Peyer's patch (tissue), 4 donors: ENCODE measurements around the gene ATF5. TPM values are rescaled to one million over a fixed set of nuclear protein-coding genes. Genes with fewer than 3 reads are reported as not detected.

Experiments used
- DNase-seq, 3 donors: peaks; one replicate each; pipeline ENCODE4 v3.0.0-alpha.2; 2017 to 2019
- H3K27ac ChIP-seq, 4 donors: fragments of 200-600 bp; sonication (generic); one replicate each; pipeline ENCODE4 v1.5.1; 2016 to 2019
- H3K27me3 ChIP-seq, 2 donors: fragments of 200-600 bp; sonication (generic); one replicate each; pipeline ENCODE4 v1.5.1; 2019
- H3K36me3 ChIP-seq, 3 donors: fragments of 200-600 bp; sonication (generic); one replicate each; pipeline ENCODE4 v1.5.1; 2016 to 2019
- H3K4me1 ChIP-seq, 4 donors: fragments of 200-600 bp; sonication (generic); one replicate each; pipeline ENCODE4 v1.5.1; 2016 to 2019
- H3K4me3 ChIP-seq, 4 donors: fragments of 200-600 bp; sonication (generic); 1 replicate in 3 of 4; 2 replicates in 1 of 4; pipeline ENCODE4 v1.5.1; 2016 to 2019; ENCODE audit warnings: mild to moderate bottlenecking in 1 of 4
- H3K9me3 ChIP-seq, 4 donors: fragments of 200-600 bp; sonication (generic); one replicate each; pipeline ENCODE4 v1.5.1; 2016 to 2019; ENCODE audit warnings: mild to moderate bottlenecking in 1 of 4
- POLR2A ChIP-seq, 2 donors: fragments of 450-650 bp; IDR thresholded peaks; one replicate each; pipeline ENCODE4 v1.5.1; 2017; ENCODE audit warnings: antibody characterized with exemption in 2 of 2, mild to moderate bottlenecking in 2 of 2, moderate library complexity in 2 of 2
- total RNA-seq, 4 donors: library from RNA; depleted of rRNA; stranded (reverse); fragments of >200 nt; gene quantifications; one replicate each; pipeline ENCODE4 v1.1.0, GENCODE V29; 2016
- TF ChIP-seq, protein P1 (sequence below), 6 experiments: fragments of 450-650 bp in 4 of 6; fragments of 200-600 bp in 2 of 6; sonication (generic) in 1 of 6; IDR thresholded peaks; one replicate each; pipeline ENCODE4 v1.5.1; 2017 to 2019; ENCODE audit warnings: antibody characterized with exemption in 6 of 6, mild to moderate bottlenecking in 3 of 6, moderate library complexity in 1 of 6

ATF5 gene, protein sequence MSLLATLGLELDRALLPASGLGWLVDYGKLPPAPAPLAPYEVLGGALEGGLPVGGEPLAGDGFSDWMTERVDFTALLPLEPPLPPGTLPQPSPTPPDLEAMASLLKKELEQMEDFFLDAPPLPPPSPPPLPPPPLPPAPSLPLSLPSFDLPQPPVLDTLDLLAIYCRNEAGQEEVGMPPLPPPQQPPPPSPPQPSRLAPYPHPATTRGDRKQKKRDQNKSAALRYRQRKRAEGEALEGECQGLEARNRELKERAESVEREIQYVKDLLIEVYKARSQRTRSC
- 10 to 100 TPM in 3 of 4 donors, 1 to 10 TPM in 1; 3.3 to 21.4 (median 18.2) TPM for total RNA-seq

DNA sequence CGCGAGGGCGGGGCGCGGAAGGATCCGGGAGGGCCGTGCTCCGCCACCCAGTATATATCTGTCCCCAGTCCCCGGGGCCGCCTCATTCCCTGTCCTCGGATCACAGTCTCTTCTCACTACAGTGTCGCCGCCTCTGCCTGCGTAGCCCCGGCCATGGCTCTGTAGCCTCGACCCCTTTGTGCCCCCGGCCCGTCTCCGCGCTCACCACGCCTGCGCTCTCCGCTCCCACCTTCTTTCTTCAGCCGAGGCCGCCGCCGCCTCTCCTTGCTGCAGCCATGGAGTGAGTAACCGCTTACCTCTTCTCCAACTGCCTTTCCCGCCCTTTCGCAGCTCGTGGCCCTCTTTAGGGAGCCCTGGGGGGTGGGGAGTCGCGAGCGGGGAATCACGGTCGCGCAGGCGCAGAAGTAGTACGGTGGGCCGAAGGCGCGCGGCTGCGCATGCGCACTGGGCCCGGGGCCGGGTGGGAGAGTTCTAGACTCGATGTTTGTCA is at the start of gene ATF5, which contains the start of gene NUP62:
ATF5 (plus strand) TSS at position 85 of the 490 bp plus-strand sequence. CDS start 1,646 bp downstream, outside the sequence.
NUP62 (minus strand) TSS at position 384 of the 490 bp plus-strand sequence. CDS start 19,697 bp downstream, outside the sequence.
- Histone ChIP-seq H3K4me1 (peaks cover 0 to 24% (median 5%) of the 10 kb centered on the region in 4 donors), H3K27ac (peak within 1 kb of the TSS; percentile 89 to 92 (median 91)), H3K27me3 (no peaks in the 10 kb centered on the region), H3K9me3 (no peaks in the 10 kb centered on the region), H3K36me3 (peaks cover 0 to 14% (median 0%) of the 10 kb centered on the region in 3 donors), H3K4me3 (peak within 1 kb of the TSS; percentile 71 to 93 (median 90))
- DNase-seq, result peak; percentile 81 to 93 (median 91)
- no peak for TF ChIP-seq POLR2A (IDR thresholded peaks at IDR 0.05)
- TF ChIP-seq, protein P1, sequence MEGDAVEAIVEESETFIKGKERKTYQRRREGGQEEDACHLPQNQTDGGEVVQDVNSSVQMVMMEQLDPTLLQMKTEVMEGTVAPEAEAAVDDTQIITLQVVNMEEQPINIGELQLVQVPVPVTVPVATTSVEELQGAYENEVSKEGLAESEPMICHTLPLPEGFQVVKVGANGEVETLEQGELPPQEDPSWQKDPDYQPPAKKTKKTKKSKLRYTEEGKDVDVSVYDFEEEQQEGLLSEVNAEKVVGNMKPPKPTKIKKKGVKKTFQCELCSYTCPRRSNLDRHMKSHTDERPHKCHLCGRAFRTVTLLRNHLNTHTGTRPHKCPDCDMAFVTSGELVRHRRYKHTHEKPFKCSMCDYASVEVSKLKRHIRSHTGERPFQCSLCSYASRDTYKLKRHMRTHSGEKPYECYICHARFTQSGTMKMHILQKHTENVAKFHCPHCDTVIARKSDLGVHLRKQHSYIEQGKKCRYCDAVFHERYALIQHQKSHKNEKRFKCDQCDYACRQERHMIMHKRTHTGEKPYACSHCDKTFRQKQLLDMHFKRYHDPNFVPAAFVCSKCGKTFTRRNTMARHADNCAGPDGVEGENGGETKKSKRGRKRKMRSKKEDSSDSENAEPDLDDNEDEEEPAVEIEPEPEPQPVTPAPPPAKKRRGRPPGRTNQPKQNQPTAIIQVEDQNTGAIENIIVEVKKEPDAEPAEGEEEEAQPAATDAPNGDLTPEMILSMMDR (IDR thresholded peaks at IDR 0.05), result no peak

DNA sequence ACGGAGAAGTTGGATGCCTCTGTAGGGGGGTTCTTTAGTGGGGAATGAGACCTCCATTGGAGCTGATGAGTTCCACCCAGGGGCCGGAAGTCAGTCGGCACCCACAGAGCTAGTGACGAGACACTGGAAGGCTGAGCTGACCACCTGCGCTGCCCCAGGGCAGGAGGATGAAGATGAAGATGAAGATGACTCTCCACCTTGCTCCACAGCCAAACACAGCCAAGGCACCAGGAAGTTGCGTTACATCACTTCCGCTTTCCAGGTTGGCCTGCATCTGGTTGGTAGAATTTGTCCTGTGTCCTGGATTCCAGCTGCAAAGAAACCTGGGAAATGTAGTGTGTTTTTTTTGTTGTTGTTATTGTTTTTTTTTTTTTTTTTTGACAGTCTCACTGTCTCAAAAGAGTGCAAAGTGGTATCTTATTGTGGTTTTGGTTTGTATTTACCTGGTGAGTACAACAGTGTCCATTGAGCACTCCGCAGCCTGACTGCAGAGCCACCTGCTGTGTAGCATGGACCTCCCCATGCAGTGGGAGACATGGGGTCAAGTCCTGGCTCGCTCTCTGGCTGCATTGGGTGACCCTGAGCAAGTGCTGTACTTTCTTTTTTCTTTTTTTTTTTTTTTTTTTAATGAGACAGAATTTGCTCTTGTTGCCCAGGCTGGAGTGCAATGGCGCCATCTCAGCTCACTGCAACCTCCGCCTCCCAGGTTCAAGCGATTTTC is 49.6 kb upstream of the ATF5 start:
- peaks cover 0 to 27% (median 4%) of the 10 kb centered on the region in 4 donors for H3K4me1 ChIP-seq
- H3K4me3 ChIP-seq, result no peak overlapping the region
- H3K27ac ChIP-seq, result no peak overlapping the region
- H3K9me3 ChIP-seq, result no peaks in the 10 kb centered on the region
- peaks cover 0 to 58% (median 4%) of the 10 kb centered on the region in 3 donors for H3K36me3 ChIP-seq
- TF ChIP-seq, protein P1 (IDR thresholded peaks at IDR 0.05), result no peak
- TF ChIP-seq POLR2A (IDR thresholded peaks at IDR 0.05), result no peak
- H3K27me3 ChIP-seq, result no peaks in the 10 kb centered on the region
- DNase-seq, result no peak

DNA sequence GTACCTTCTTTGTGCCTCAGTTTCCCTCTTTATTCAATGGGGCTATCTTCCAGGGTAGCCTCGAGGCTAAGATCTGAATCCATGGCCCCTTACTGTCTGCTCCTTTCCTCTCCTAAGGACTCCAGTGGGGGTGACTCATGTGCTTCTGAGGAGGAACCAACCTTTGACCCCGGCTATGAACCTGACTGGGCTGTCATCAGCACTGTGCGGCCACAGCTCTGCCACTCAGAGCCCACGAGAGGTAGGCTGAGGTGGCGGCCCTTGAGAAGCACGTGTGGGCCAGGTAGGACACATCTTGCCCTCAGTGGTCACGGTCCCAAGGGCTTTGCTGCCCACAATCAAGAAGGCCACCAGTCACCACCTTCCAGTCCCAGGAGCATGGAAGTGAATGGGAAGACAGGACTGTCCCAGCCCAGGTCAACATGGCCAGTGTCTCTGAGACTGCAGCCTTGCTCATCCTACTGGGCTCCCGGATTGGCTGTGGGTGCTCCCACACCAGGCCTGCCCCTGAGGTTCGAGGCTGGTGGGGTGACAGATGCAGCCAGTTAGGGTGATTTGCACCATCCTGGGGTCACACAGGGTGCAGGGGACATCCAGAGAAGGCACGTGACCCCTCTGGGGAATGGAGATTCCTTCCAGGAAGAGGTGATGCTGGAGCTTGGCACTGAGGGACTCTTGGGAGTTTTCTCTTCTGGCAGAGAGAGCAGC is 48.7 kb upstream of the ATF5 start:
- Histone ChIP-seq H3K9me3 (no peaks in the 10 kb centered on the region), H3K36me3 (peaks cover 0 to 67% (median 4%) of the 10 kb centered on the region in 3 donors)
- peak in 1 of 3 donors; percentile 76 for DNase-seq

DNA sequence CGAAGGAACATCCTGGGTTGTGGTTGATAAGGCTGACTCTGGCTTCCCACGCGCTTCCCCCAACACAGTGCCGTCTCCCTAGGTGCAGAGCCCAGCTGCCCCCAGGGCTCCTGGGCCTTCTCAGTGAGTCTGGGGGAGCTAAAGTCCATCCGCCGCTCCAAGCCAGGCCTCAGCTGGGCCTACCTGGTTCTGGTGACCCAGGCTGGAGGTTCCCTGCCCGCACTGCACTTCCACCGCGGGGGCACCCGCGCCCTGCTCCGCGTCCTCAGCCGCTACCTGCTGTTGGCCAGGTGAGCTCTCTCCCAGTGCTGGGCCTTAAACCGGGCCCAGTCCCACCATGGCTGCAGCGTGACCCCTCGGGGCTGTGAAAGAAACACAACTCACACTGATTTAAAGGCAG is 47.8 kb upstream of the ATF5 start:
- Histone ChIP-seq H3K27ac (no peak overlapping the region), H3K4me3 (no peak overlapping the region), H3K9me3 (no peaks in the 10 kb centered on the region), H3K4me1 (peaks cover 0 to 12% (median 2%) of the 10 kb centered on the region in 4 donors), H3K27me3 (no peaks in the 10 kb centered on the region), H3K36me3 (peaks cover 0 to 72% (median 4%) of the 10 kb centered on the region in 3 donors)
- TF ChIP-seq, protein P1 (IDR thresholded peaks at IDR 0.05), result no peak
- TF ChIP-seq POLR2A (IDR thresholded peaks at IDR 0.05), result no peak
- DNase-seq, result no peak

More for the DNA sequence above, 48.7 kb upstream of the ATF5 start:
- TF ChIP-seq POLR2A (IDR thresholded peaks at IDR 0.05), result no peak
- no peak overlapping the region for H3K4me3 ChIP-seq
- H3K27me3 ChIP-seq, result no peaks in the 10 kb centered on the region
- H3K4me1 ChIP-seq, result peaks cover 0 to 17% (median 4%) of the 10 kb centered on the region in 4 donors
- H3K27ac ChIP-seq, result peak overlapping the region in 1 of 4 donors; percentile 20

DNA sequence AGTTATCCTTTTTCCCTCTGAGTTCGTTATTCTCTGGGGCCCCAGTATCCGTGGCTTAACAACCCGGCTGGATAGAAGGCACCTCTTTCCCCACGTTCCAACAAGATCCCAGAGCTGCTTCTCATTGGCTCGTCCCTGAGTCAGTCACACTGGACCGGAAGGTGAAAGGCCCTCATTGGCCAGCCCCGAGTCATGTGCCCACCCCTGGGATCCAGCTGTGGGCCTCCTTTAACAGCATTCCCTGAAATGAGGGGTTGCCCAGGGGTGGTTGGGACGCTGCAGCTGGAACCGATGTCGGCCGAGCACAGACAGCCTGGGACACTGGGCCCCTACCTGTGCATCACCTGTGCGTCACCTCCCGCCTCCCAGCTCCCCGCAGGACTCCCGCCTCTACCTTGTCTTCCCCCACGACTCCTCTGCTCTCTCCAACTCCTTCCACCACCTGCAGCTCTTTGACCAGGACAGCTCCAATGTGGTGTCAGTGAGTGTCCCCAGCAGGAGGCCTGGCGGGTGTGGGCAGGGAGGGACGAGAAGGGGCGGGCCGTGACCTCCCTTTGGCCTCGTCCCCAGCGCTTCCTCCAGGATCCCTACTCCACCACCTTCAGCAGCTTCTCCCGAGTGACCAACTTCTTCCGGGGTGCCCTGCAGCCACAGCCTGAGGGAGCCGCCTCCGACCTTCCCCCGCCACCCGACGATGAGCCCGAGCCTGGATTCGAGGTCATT is 47.2 kb upstream of the ATF5 start:
- Histone ChIP-seq H3K9me3 (no peaks in the 10 kb centered on the region), H3K27me3 (no peaks in the 10 kb centered on the region), H3K4me3 (no peak overlapping the region), H3K36me3 (peaks cover 0 to 78% (median 4%) of the 10 kb centered on the region in 3 donors), H3K27ac (no peak overlapping the region), H3K4me1 (peaks cover 0 to 12% (median 2%) of the 10 kb centered on the region in 4 donors)
- no peak for TF ChIP-seq POLR2A (IDR thresholded peaks at IDR 0.05)
- TF ChIP-seq, protein P1 (IDR thresholded peaks at IDR 0.05), result no peak
- no peak for DNase-seq
